CD8-positive, alpha-beta memory T cell (primary cell): ENCODE results near the gene GORASP1. TPM values are rescaled to one million over a fixed set of nuclear protein-coding genes. Genes with fewer than 3 reads are reported as not detected.
A peak's percentile ranks its signal among the peaks of the same experiment; 100 is the strongest.

ENCODE experiments used
- CTCF ChIA-PET: fragments of 350-600 bp; sonication (Branson Sonifier 250); formaldehyde crosslinking; loops from one replicate; lab custom pipeline; 2021; ENCODE audit warnings: antibody characterized with exemption; lab: Charles Lee
- POLR2A ChIA-PET: fragments of 350-600 bp; sonication (Branson Sonifier 250); formaldehyde crosslinking; loops from one replicate; lab custom pipeline; 2021; ENCODE audit warnings: antibody characterized with exemption; lab: Charles Lee
- DNase-seq, 5 donors: peaks; one replicate each; pipeline versions ENCODE4 v3.0.0 to v3.0.0-alpha.2; 2020 to 2022; ENCODE audit warnings: mixed read lengths in 1 of 5
- H3K27ac ChIP-seq: one replicate; pipeline ENCODE4 v1.7.0; 2013; ENCODE audit warnings: low read depth, mild to moderate bottlenecking, low read length, moderate library complexity
- H3K27me3 ChIP-seq: 2 replicates; pipeline ENCODE4 v1.7.0; 2013; ENCODE audit warnings: low read length, mild to moderate bottlenecking; ENCODE audit not compliant: insufficient read depth, poor library complexity, severe bottlenecking
- H3K36me3 ChIP-seq: 2 replicates; pipeline ENCODE4 v1.7.0; 2013; ENCODE audit warnings: mild to moderate bottlenecking, low read length, moderate library complexity; ENCODE audit not compliant: insufficient read depth
- H3K4me1 ChIP-seq: 2 replicates; pipeline ENCODE4 v1.7.0; 2013; ENCODE audit warnings: mild to moderate bottlenecking, low read length, moderate library complexity; ENCODE audit not compliant: insufficient read depth
- H3K4me3 ChIP-seq: 2 replicates; pipeline ENCODE4 v1.7.0; 2013; ENCODE audit warnings: mild to moderate bottlenecking, low read length
- H3K9me3 ChIP-seq: 2 replicates; pipeline ENCODE4 v1.7.0; 2013; ENCODE audit warnings: mild to moderate bottlenecking, low read length
- H3K27ac Mint-ChIP-seq, 8 donors: one replicate each; pipeline ENCODE4 v1.8.0; 2020 to 2021; ENCODE audit warnings: mixed read lengths in 8 of 8, mild to moderate bottlenecking in 6 of 8, inconsistent platforms in 3 of 8, moderate library complexity in 3 of 8
- H3K27me3 Mint-ChIP-seq, 2 donors: one replicate each; pipeline ENCODE4 v1.8.0; 2020 to 2021; ENCODE audit warnings: mixed read lengths in 2 of 2, mild to moderate bottlenecking in 1 of 2, moderate library complexity in 1 of 2
- H3K36me3 Mint-ChIP-seq, 3 donors: one replicate each; pipeline ENCODE4 v1.8.0; 2020 to 2021; ENCODE audit warnings: mixed read lengths in 3 of 3, inconsistent platforms in 1 of 3, mild to moderate bottlenecking in 1 of 3
- H3K4me1 Mint-ChIP-seq, 3 donors: one replicate each; pipeline ENCODE4 v1.8.0; 2020 to 2021; ENCODE audit warnings: mixed read lengths in 3 of 3, inconsistent platforms in 1 of 3, mild to moderate bottlenecking in 1 of 3
- H3K4me3 Mint-ChIP-seq, 7 donors: one replicate each; pipeline ENCODE4 v1.8.0; 2020 to 2021; ENCODE audit warnings: mixed read lengths in 7 of 7, mild to moderate bottlenecking in 6 of 7, moderate library complexity in 4 of 7, inconsistent platforms in 2 of 7
- H3K9me3 Mint-ChIP-seq, 5 donors: one replicate each; pipeline ENCODE4 v1.8.0; 2020 to 2022; ENCODE audit warnings: mixed read lengths in 5 of 5, mild to moderate bottlenecking in 3 of 5, moderate library complexity in 2 of 5, inconsistent platforms in 1 of 5
- polyA plus RNA-seq: library from polyadenylated mRNA; unstranded; fragments of 300-500 nt; fragmentation: Illumina TruSeq; gene quantifications from one replicate; pipeline ENCODE4 v1.2.3, GENCODE V29; 2021
- total RNA-seq, 2 experiments: library from RNA; stranded (reverse); gene quantifications; one replicate each; pipeline ENCODE4 v1.2.3, GENCODE V29; 2021

The GORASP1 gene
- total and polyA plus RNA-seq, 3 experiments from 2014 or later = 16.9 to 22.8 (median 21.6) TPM

DNA sequence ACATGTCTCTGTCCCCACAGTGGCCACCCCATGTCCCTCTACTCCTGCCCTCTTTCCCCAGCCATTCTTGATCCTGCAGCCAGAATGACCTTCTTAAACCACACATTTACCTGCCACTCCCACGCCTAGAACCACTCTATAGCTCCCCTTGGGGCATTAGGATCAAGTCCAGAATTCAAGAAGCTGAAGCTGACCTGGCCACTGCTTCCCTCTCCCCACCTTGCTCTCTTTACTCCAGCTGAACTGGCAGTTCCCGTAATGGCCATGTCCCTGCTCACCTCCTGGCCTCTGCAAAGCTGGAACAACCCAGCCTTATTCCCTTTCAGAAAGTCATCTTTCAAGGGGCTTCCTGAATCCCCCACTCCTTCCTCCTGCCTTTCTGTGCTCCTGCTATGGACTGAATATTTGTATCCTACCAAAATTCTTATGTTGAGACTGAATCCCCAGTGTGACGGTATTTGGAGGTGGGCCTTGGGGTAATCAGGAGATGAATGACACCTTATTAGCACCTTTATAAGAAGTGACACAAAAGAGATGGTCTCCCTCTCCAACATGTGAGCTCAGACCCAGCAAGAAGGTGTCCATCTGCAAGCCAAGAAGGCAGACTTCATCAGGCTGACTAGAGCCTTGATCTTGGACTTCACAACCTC is 42.2 kb upstream of the GORASP1 start:
- H3K4me1 ChIP-seq = peaks cover 67% of the 10 kb centered on the region
- Mint-ChIP-seq H3K27ac (peak overlapping the region; percentile 98 to 100 (median 100)), H3K4me3 (peak overlapping the region; percentile 20 to 99 (median 97)), H3K9me3 (peaks cover 0 to under 1% (median 0%) of the 10 kb centered on the region in 5 donors), H3K36me3 (peaks cover 3 to 62% (median 6%) of the 10 kb centered on the region in 3 donors), H3K4me1 (peaks cover 69 to 77% (median 72%) of the 10 kb centered on the region in 3 donors), H3K27me3 (peaks cover 0 to 18% of the 10 kb centered on the region in 2 donors)
- H3K9me3 ChIP-seq = no peaks in the 10 kb centered on the region
- ChIA-PET CTCF (interaction anchor here (1.4 to 2.0 kb wide), 4 partner anchors 45 to 142 kb away, joined by 3 to 8 read pairs (median 4); no protein-coding TSS in a partner anchor), POLR2A (no interaction called here)
- H3K27ac ChIP-seq = no peak overlapping the region
- H3K27me3 ChIP-seq = no peaks in the 10 kb centered on the region
- H3K4me3 ChIP-seq = no peak overlapping the region
- no peak for DNase-seq
- H3K36me3 ChIP-seq = peaks cover 18% of the 10 kb centered on the region

DNA sequence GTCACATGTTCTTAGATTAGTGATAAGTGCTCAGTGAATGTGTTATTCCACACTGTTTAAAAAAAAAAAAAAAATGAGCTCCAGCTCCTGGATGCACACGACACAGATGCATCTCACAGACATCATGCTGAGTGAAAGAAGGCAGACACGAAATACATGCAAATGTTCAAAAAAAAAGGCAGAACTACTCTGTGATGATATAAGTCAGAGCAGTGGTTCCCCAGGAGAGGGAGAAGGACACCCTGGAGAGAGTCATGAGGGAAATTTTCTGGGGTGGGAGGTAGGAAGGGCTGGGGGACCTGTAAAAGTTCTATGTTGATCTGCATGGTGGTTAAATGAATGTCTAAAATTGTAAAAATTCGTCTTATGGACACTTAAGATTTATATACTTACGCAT is 41.6 kb upstream of the GORASP1 start:
- no peaks in the 10 kb centered on the region for H3K9me3 ChIP-seq
- no peak for DNase-seq
- Mint-ChIP-seq H3K4me1 (peaks cover 69 to 74% (median 72%) of the 10 kb centered on the region in 3 donors), H3K36me3 (peaks cover 6 to 68% (median 9%) of the 10 kb centered on the region in 3 donors), H3K27ac (peak overlapping the region; percentile 84 to 100 (median 100)), H3K27me3 (peaks cover 0 to 18% of the 10 kb centered on the region in 2 donors), H3K9me3 (peaks cover 0 to 3% (median 0%) of the 10 kb centered on the region in 5 donors), H3K4me3 (peak overlapping the region in 6 of 7 donors; percentile 80 to 99 (median 92))
- H3K4me1 ChIP-seq = peaks cover 65% of the 10 kb centered on the region
- peaks cover 18% of the 10 kb centered on the region for H3K36me3 ChIP-seq
- POLR2A ChIA-PET = no interaction called here
- CTCF ChIA-PET = interaction anchor here (1.5 to 2.0 kb wide), 4 partner anchors 43 to 143 kb away, joined by 3 to 8 read pairs (median 4); no protein-coding TSS in a partner anchor
- H3K27me3 ChIP-seq = no peaks in the 10 kb centered on the region
- peak overlapping the region; percentile 60 for H3K27ac ChIP-seq
- H3K4me3 ChIP-seq = no peak overlapping the region

DNA sequence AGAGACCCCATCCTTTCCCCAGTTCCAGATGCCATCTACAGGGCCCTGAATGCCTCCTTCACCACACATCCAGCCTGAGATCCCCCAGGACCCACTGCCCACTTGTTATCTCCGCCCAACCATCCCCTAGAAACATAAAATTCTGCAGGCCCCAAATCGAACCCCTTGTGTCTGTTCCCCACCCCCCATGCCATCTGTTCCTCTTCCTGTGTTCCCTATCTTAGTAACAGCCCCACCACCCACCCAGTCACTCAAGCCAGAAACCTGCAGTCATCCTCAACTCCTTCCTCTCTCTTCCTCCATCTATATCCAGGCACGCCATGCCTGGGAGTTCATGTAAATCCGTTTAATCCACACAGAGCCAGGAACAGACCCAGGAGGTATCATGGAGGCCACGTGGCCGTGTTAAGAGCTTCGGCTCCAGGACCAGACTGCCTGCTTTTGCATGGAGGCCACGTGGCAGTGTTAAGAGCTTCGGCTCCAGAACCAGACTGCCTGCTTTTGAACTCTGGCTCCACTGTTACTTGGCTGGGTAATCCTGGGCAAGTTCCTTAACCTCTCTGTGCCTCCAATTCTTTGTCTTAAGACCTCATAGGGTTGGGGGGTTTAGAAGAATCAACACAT is 41.1 kb upstream of the GORASP1 start:
- Mint-ChIP-seq H3K4me1 (peaks cover 69 to 74% (median 72%) of the 10 kb centered on the region in 3 donors), H3K36me3 (peaks cover 7 to 73% (median 10%) of the 10 kb centered on the region in 3 donors), H3K9me3 (peaks cover 0 to 3% (median 0%) of the 10 kb centered on the region in 5 donors), H3K27me3 (peaks cover 0 to 18% of the 10 kb centered on the region in 2 donors), H3K4me3 (peak overlapping the region; percentile 75 to 99 (median 86)), H3K27ac (peak overlapping the region; percentile 88 to 100 (median 99))
- Histone ChIP-seq H3K27me3 (no peaks in the 10 kb centered on the region), H3K36me3 (peaks cover 19% of the 10 kb centered on the region), H3K4me3 (peak overlapping the region; percentile 61), H3K27ac (peak overlapping the region; percentile 60), H3K4me1 (peaks cover 62% of the 10 kb centered on the region), H3K9me3 (no peaks in the 10 kb centered on the region)
- DNase-seq = no peak
- ChIA-PET POLR2A (no interaction called here), CTCF (interaction anchor here (1.3 to 1.6 kb wide), 5 partner anchors 43 to 143 kb away, joined by 3 to 4 read pairs (median 3); no protein-coding TSS in a partner anchor)

DNA sequence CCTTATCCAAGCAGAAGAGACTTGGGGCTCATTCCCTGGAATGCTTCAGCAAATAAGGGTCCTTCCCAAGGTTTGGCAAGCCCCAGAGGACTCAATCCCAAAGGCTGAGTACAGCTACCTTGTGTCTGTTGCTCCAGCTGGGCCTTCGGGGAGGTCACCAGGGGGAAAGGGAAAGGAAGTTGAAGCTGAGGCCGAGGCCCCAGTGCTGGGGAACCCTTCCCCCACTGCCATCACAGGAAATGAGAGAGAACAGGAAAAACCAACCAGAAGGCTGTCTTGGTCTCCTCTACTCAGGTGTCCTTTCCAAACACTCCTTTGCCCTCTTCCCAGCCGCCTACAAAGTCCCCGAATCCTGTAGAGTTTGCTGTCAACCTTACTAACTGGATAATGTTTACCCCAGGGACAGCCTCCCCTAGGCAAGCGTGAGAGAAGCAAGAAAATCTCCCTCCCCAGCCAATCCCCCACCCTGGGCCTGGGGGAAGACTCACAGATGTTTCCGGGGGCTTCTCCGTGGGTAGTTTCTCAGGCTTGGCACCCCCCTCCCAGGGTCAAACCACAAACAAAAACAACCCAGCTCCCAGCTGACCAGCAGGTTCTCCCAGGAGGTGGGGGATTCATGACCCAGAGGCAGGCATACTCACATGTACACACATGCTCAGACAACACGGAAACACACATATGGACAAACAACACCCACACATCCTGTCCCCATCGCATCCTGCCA is 40.4 kb upstream of the GORASP1 start:
- peak in 2 of 5 donors; percentile 41 to 67 for DNase-seq
- CTCF ChIA-PET = interaction anchor here (1.1 to 1.5 kb wide), 4 partner anchors 40 to 144 kb away, joined by 3 to 4 read pairs (median 3); no protein-coding TSS in a partner anchor
- H3K27me3 Mint-ChIP-seq = peaks cover 0 to 18% of the 10 kb centered on the region in 2 donors
- no peaks in the 10 kb centered on the region for H3K9me3 ChIP-seq
- peak overlapping the region; percentile 60 for H3K27ac ChIP-seq
- H3K36me3 ChIP-seq = peaks cover 26% of the 10 kb centered on the region
- peaks cover 62% of the 10 kb centered on the region for H3K4me1 ChIP-seq
- peak overlapping the region; percentile 88 to 100 (median 99) for H3K27ac Mint-ChIP-seq
- H3K4me1 Mint-ChIP-seq = peaks cover 69 to 75% (median 73%) of the 10 kb centered on the region in 3 donors
- H3K9me3 Mint-ChIP-seq = peaks cover 0 to 3% (median 0%) of the 10 kb centered on the region in 5 donors
- POLR2A ChIA-PET = no interaction called here
- no peaks in the 10 kb centered on the region for H3K27me3 ChIP-seq
- peaks cover 9 to 80% (median 13%) of the 10 kb centered on the region in 3 donors for H3K36me3 Mint-ChIP-seq
- H3K4me3 Mint-ChIP-seq = peak overlapping the region; percentile 75 to 99 (median 86)
- H3K4me3 ChIP-seq = peak overlapping the region; percentile 61

DNA sequence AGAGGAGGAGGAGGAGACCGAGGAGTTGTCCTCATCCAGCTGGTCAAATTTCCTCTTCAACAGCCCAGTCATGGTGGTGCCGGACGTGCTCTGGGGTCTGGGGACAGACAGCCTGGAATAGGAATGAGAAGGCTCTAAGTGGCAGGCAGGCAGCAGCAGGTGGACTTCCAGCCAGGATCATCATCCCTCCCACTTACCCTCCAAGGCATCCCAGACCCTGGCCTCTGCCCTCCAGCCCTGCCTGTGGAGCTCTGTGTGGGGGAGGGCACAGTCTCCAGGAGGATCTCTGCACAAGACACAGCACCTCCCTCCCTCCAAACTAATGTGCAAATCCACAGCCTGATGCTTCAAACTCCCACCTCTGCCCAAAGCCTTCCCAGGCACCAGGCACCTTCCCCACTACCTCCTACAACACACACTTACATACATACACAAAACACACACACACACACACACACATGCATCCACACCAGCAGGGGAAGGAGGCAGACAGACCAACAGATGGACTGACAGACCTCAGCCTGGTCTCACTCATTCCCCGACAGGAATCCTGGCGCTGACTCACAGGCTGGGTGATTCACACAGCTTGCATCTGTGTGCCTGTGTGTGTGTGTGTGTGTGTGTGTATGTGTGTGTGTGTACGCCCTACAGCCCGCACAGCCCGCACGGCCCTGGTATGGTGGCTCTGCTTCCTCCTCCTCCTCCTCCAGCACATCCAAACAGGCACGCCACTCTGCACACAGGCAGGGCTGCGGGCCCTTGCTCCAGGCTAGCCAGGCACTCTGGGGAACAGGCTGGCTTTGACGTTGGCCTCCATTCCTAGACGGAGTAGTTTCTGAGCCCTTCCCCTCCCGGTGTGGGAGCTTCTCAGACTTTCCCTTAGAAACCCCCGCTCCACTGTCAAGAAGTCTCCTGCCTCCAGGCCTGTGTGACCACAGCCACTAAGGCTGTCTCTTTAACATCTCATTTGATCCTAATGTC is 39.5 kb upstream of the GORASP1 start:
- H3K4me3 Mint-ChIP-seq = peak overlapping the region; percentile 75 to 99 (median 86)
- H3K9me3 Mint-ChIP-seq = peaks cover 0 to 3% (median 0%) of the 10 kb centered on the region in 5 donors
- peaks cover 0 to 11% of the 10 kb centered on the region in 2 donors for H3K27me3 Mint-ChIP-seq
- Histone ChIP-seq H3K4me3 (peak overlapping the region; percentile 61), H3K27ac (peak overlapping the region; percentile 60), H3K9me3 (no peaks in the 10 kb centered on the region), H3K36me3 (peaks cover 29% of the 10 kb centered on the region), H3K27me3 (no peaks in the 10 kb centered on the region), H3K4me1 (peaks cover 56% of the 10 kb centered on the region)
- peaks cover 65 to 72% (median 69%) of the 10 kb centered on the region in 3 donors for H3K4me1 Mint-ChIP-seq
- POLR2A ChIA-PET = interaction anchor here (0.5 to 0.6 kb wide), 2 partner anchors 258 to 1038 kb away, joined by 3 read pairs; no protein-coding TSS in a partner anchor
- peak in 2 of 5 donors; percentile 35 to 77 for DNase-seq
- H3K27ac Mint-ChIP-seq = peak overlapping the region; percentile 92 to 100 (median 99)
- H3K36me3 Mint-ChIP-seq = peaks cover 9 to 80% (median 13%) of the 10 kb centered on the region in 3 donors
- CTCF ChIA-PET = interaction anchor here (1.1 to 2.0 kb wide), 5 partner anchors 41 to 145 kb away, joined by 3 to 6 read pairs (median 3); no protein-coding TSS in a partner anchor

DNA sequence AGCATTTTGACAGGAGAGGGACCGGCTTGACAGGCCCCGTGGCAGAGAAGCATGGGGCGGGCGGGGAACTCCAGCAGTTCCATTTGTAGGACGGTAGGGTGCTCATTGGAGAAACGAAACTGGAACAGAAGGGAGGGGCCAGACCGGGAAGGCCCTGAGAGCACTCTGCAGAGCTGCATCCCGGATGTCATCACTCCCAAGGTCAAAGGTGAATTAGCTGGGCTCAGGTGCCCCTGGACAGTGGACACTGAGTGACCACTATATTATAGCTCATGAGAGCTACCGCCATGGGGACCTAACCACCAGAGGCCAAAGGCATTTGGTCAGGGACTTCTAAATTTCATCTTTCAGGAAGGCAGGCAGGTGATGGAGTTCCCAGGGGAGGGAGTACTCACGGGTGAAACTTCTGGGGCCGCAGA is 38.7 kb upstream of the GORASP1 start:
- CTCF ChIA-PET = interaction anchor here (1.0 to 2.0 kb wide), 3 partner anchors 49 to 146 kb away, joined by 3 to 6 read pairs (median 6); no protein-coding TSS in a partner anchor
- DNase-seq = no peak
- Mint-ChIP-seq H3K9me3 (peaks cover 0 to 3% (median 0%) of the 10 kb centered on the region in 5 donors), H3K36me3 (peaks cover 9 to 85% (median 13%) of the 10 kb centered on the region in 3 donors), H3K4me3 (peak overlapping the region in 6 of 7 donors; percentile 25 to 99 (median 44)), H3K4me1 (peaks cover 60 to 68% (median 62%) of the 10 kb centered on the region in 3 donors), H3K27me3 (peaks cover 0 to 10% of the 10 kb centered on the region in 2 donors), H3K27ac (peak overlapping the region in 7 of 8 donors; percentile 3 to 100 (median 81))
- H3K4me1 ChIP-seq = peaks cover 48% of the 10 kb centered on the region
- POLR2A ChIA-PET = no interaction called here
- H3K27me3 ChIP-seq = no peaks in the 10 kb centered on the region
- H3K27ac ChIP-seq = no peak overlapping the region
- H3K9me3 ChIP-seq = no peaks in the 10 kb centered on the region
- H3K36me3 ChIP-seq = peaks cover 29% of the 10 kb centered on the region
- H3K4me3 ChIP-seq = no peak overlapping the region
